ENCODE data around the gene DNAJC18.
A peak's percentile ranks its signal among the peaks of the same experiment; 100 is the strongest.

The DNAJC18 gene

GRCh38 chr5:139438707-139439012 is 665 bp downstream of the DNAJC18 start:
- POLR2A ChIA-PET, result interaction anchor here (0.8 to 2.2 kb wide), 21 partner anchors 9 to 860 kb away, joined by 3 to 20 read pairs (median 4); partner anchors contain the start of genes STING1 and UBE2D2
- CTCF ChIA-PET, result interaction anchor here (0.5 to 1.5 kb wide), 3 partner anchors 13 to 1522 kb away, joined by 3 to 6 read pairs (median 4); no protein-coding TSS in a partner anchor
- DNase-seq (ENCODE audit: extremely low spot score), result no peak
- peak; percentile 42; the same call in 1 of the 2 replicates for TF ChIP-seq PKNOX1 (IDR thresholded peaks at IDR 0.05)
- TF ChIP-seq CTBP1 (IDR thresholded peaks at IDR 0.05; ENCODE audit: borderline replicate concordance), result no peak

- no peak for DNase-seq (ENCODE audit: extremely low spot score)
- CTCF ChIA-PET, result no interaction called here
- POLR2A ChIA-PET, result no interaction called here
- no peak for TF ChIP-seq TARDBP (IDR thresholded peaks at IDR 0.05)
- TF ChIP-seq ELF4 (IDR thresholded peaks at IDR 0.05), result no peak
- TF ChIP-seq L3MBTL2 (conservative IDR thresholded peaks at IDR 0.05), result no peak
- TF ChIP-seq PKNOX1 (IDR thresholded peaks at IDR 0.05), result no peak
- TF ChIP-seq NFRKB (IDR thresholded peaks at IDR 0.05), result no peak
- TF ChIP-seq FOXM1 (IDR thresholded peaks at IDR 0.05; ENCODE audit: borderline replicate concordance), result no peak
- TF ChIP-seq ZNF384 (IDR thresholded peaks at IDR 0.05), result peak; percentile 69
- TF ChIP-seq ARNT (IDR thresholded peaks at IDR 0.05), result no peak
Measured at GRCh38 chr5:139435676-139436075, 3.6 kb downstream of the DNAJC18 start.

- TF ChIP-seq FOXK2 (IDR thresholded peaks at IDR 0.05), result no peak
- no peak for TF ChIP-seq LEF1 (IDR thresholded peaks at IDR 0.05; ENCODE audit: borderline replicate concordance)
- ChIA-PET POLR2A (no interaction called here), CTCF (no interaction called here)
- no peak for DNase-seq (ENCODE audit: extremely low spot score)
Measured at GRCh38 chr5:139431706-139432105, 7.6 kb downstream of the DNAJC18 start.

GRCh38 chr5:139430015-139430414 is 9.3 kb downstream of the DNAJC18 start:
- CTCF ChIA-PET, result no interaction called here
- TF ChIP-seq SUZ12 (IDR thresholded peaks at IDR 0.05) (no peak), ARNT (IDR thresholded peaks at IDR 0.05) (no peak), ZNF384 (IDR thresholded peaks at IDR 0.05) (no peak), LEF1 (IDR thresholded peaks at IDR 0.05; ENCODE audit: borderline replicate concordance) (no peak), L3MBTL2 (conservative IDR thresholded peaks at IDR 0.05) (no peak), ELF4 (IDR thresholded peaks at IDR 0.05) (no peak), NFRKB (IDR thresholded peaks at IDR 0.05) (no peak), FOXA1 (IDR thresholded peaks at IDR 0.05) (no peak), FOXK2 (IDR thresholded peaks at IDR 0.05) (no peak), TARDBP (IDR thresholded peaks at IDR 0.05) (no peak)
- DNase-seq (ENCODE audit: extremely low spot score), result no peak
- POLR2A ChIA-PET, result interaction anchor here (1.3 kb wide), 1 partner anchor 9 kb away, joined by 5 read pairs; the partner anchor contains the start of gene DNAJC18

GRCh38 chr5:139426203-139426885 is 13.0 kb downstream of the DNAJC18 start:
- ChIA-PET POLR2A (interaction anchor here (2.5 kb wide), 1 partner anchor 12 kb away, joined by 13 read pairs; the partner anchor contains the start of gene DNAJC18), CTCF (interaction anchor here (1.0 to 1.4 kb wide), 3 partner anchors 13 to 91 kb away, joined by 3 to 4 read pairs (median 3); partner anchors contain the start of gene DNAJC18)
- TF ChIP-seq SP1 (IDR thresholded peaks at IDR 0.05) (no peak), ELF4 (IDR thresholded peaks at IDR 0.05) (no peak), FOXM1 (IDR thresholded peaks at IDR 0.05; ENCODE audit: borderline replicate concordance) (no peak), NFRKB (IDR thresholded peaks at IDR 0.05) (no peak), FOXK2 (IDR thresholded peaks at IDR 0.05) (no peak), ARNT (IDR thresholded peaks at IDR 0.05) (no peak), LEF1 (IDR thresholded peaks at IDR 0.05; ENCODE audit: borderline replicate concordance) (no peak), BHLHE40 (IDR thresholded peaks at IDR 0.05; ENCODE audit: borderline replicate concordance) (no peak)
- no peak for DNase-seq (ENCODE audit: extremely low spot score)

GRCh38 chr5:139425497-139425896 is 13.8 kb downstream of the DNAJC18 start:
- POLR2A ChIA-PET, result interaction anchor here (2.5 kb wide), 1 partner anchor 13 kb away, joined by 13 read pairs; the partner anchor contains the start of gene DNAJC18
- CTCF ChIA-PET, result interaction anchor here (1.0 to 1.4 kb wide), 3 partner anchors 14 to 92 kb away, joined by 3 to 4 read pairs (median 3); partner anchors contain the start of gene DNAJC18
- no peak for TF ChIP-seq ARNT (IDR thresholded peaks at IDR 0.05)
- TF ChIP-seq L3MBTL2 (conservative IDR thresholded peaks at IDR 0.05), result no peak
- TF ChIP-seq NFRKB (IDR thresholded peaks at IDR 0.05), result no peak
- TF ChIP-seq LEF1 (IDR thresholded peaks at IDR 0.05; ENCODE audit: borderline replicate concordance), result no peak
- TF ChIP-seq FOXA1 (IDR thresholded peaks at IDR 0.05), result no peak
- no peak for DNase-seq (ENCODE audit: extremely low spot score)

GRCh38 chr5:139422307-139422893 is 16.9 kb downstream of the DNAJC18 start:
- DNase-seq (ENCODE audit: extremely low spot score), result peak; percentile 79
- TF ChIP-seq LEF1 (IDR thresholded peaks at IDR 0.05; ENCODE audit: borderline replicate concordance) (no peak), FOXM1 (IDR thresholded peaks at IDR 0.05; ENCODE audit: borderline replicate concordance) (no peak), L3MBTL2 (conservative IDR thresholded peaks at IDR 0.05) (no peak)
- ChIA-PET CTCF (interaction anchor here (0.6 to 6.6 kb wide), 11 partner anchors 11 to 1091 kb away, joined by 3 to 71 read pairs (median 4); partner anchors contain the start of gene CDC25C), POLR2A (interaction anchor here (1.0 to 1.7 kb wide), 5 partner anchors 17 to 139 kb away, joined by 3 to 8 read pairs (median 5); partner anchors contain the start of genes DNAJC18 and UBE2D2)

Data from HEK293T (cell line).